Limb (tissue), 2 donors: ENCODE results near the gene AFG1L.
"Not testable (repeated sequence)": the region's sequence is repeated elsewhere in the genome, so short reads cannot be mapped to it uniquely, and the experiment has no call there.

ENCODE experiments used
- DNase-seq, 2 donors: peaks; one replicate each; pipeline ENCODE4 v3.0.0-alpha.2; 2016; ENCODE audit errors: extremely low spot score in 2 of 2

The AFG1L gene

GRCh38 chr6:108510461-108511319, 215.8 kb downstream of the AFG1L start:
- DNase-seq, result no peak

- no peak for DNase-seq
Measured at GRCh38 chr6:108518714-108519576, 224.1 kb downstream of the AFG1L start.

GRCh38 chr6:108521616-108522107, 226.8 kb downstream of the AFG1L start:
- DNase-seq, result no peak

GRCh38 chr6:108523697-108524096, 228.8 kb downstream of the AFG1L start:
- no peak for DNase-seq

- DNase-seq, result no peak
Measured at GRCh38 chr6:108524528-108525248, 229.8 kb downstream of the AFG1L start.

- peak; percentile 40 to 49 for DNase-seq
Measured at GRCh38 chr6:108526739-108527174, 231.9 kb downstream of the AFG1L start.

GRCh38 chr6:108528878-108529277, 234.0 kb downstream of the AFG1L start:
- DNase-seq, result no peak

- no peak for DNase-seq
Measured at GRCh38 chr6:108531332-108531731, 236.5 kb downstream of the AFG1L start.

- DNase-seq, result no peak
Measured at GRCh38 chr6:108535114-108535742, 240.4 kb downstream of the AFG1L start.

- not testable (repeated sequence) for DNase-seq
Measured at GRCh38 chr6:108535920-108536535, 241.2 kb downstream of the AFG1L start.

- DNase-seq, result peak; percentile 84 to 87
Measured at GRCh38 chr6:108541843-108542759, 247.2 kb downstream of the AFG1L start.

GRCh38 chr6:108543175-108543940, 248.5 kb downstream of the AFG1L start:
- no peak for DNase-seq

GRCh38 chr6:108544606-108545005, 249.8 kb downstream of the AFG1L start:
- no peak for DNase-seq

GRCh38 chr6:108546079-108547049, 251.5 kb downstream of the AFG1L start:
- no peak for DNase-seq

- no peak for DNase-seq
Measured at GRCh38 chr6:108549241-108549640, 254.4 kb downstream of the AFG1L start.

- DNase-seq, result no peak
Measured at GRCh38 chr6:108549741-108550140, 254.9 kb downstream of the AFG1L start.

- no peak for DNase-seq
Measured at GRCh38 chr6:108550256-108550655, 255.4 kb downstream of the AFG1L start.
